Subcutaneous abdominal adipose tissue (tissue), 5 donors: Measurements from ENCODE around the gene CLDN1.
A peak's percentile ranks its signal among the peaks of the same experiment; 100 is the strongest.

Experiments
- H3K27ac ChIP-seq: one replicate; pipeline ENCODE4 v1.7.0; 2013; ENCODE audit warnings: low read depth, mild to moderate bottlenecking, inconsistent platforms, low read length, moderate library complexity
- H3K27me3 ChIP-seq, 5 donors: one replicate each; pipeline ENCODE4 v1.7.0; 2013; ENCODE audit warnings: low read length in 5 of 5, inconsistent platforms in 1 of 5; ENCODE audit not compliant: control insufficient read depth in 5 of 5, insufficient read depth in 4 of 5
- H3K36me3 ChIP-seq, 5 donors: one replicate each; pipeline ENCODE4 v1.7.0; 2013; ENCODE audit warnings: low read length in 5 of 5; ENCODE audit not compliant: control insufficient read depth in 5 of 5, insufficient read depth in 5 of 5
- H3K4me1 ChIP-seq, 5 donors: one replicate each; pipeline ENCODE4 v1.7.0; 2013; ENCODE audit warnings: low read length in 5 of 5, mild to moderate bottlenecking in 3 of 5, moderate library complexity in 1 of 5; ENCODE audit not compliant: control insufficient read depth in 5 of 5, insufficient read depth in 5 of 5
- H3K4me3 ChIP-seq, 5 donors: one replicate each; pipeline ENCODE4 v1.7.0; 2013; ENCODE audit warnings: low read length in 5 of 5, low read depth in 1 of 5
- H3K9ac ChIP-seq, 5 donors: one replicate each; pipeline ENCODE4 v1.7.0; 2013; ENCODE audit warnings: low read length in 5 of 5, mild to moderate bottlenecking in 4 of 5, moderate library complexity in 3 of 5
- H3K9me3 ChIP-seq, 5 donors: one replicate each; pipeline ENCODE4 v1.7.0; 2013; ENCODE audit warnings: low read length in 5 of 5; ENCODE audit not compliant: control insufficient read depth in 5 of 5
- donor health status: healthy.
- donor health status: healthy.
- donor health status: healthy.
- donor health status: healthy.
- donor health status: healthy.

The CLDN1 gene

DNA sequence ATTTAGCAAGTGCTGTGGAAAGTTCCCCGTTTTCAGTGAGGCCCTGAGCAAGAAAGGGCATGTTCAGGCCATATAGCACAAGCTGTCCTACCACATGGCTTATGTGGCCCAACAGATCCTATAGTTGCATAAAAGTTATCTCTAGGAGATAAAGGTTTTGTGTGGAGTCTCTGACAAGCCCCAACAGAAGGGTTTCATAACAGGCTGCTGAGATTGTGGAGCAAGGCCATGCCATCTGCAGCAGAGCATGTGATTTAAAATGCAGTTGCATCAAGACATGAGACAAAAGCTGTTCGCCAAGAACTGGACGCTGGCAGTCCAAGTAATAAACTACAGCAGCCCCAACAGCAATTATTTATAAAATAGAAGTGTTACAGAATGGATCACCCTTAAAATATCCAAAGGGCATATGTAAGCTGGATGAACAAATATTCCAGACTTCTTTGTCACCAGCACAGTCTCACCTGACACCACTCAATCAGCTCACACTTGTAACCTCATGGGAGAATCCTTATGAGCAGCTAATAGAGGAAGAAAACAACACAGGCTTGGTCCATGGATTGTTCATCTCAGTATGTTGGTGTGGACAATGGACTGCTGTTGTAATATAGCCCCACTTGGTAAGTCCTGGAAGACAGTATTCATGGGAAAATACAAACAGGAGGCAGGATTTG, 14.4 kb upstream of the CLDN1 start:
- Histone ChIP-seq H3K36me3 (no peaks in the 10 kb centered on the region), H3K9me3 (no peaks in the 10 kb centered on the region), H3K27ac (no peak overlapping the region), H3K27me3 (no peaks in the 10 kb centered on the region), H3K4me1 (peaks cover 0 to 4% (median 0%) of the 10 kb centered on the region in 5 donors), H3K9ac (no peak overlapping the region), H3K4me3 (no peak overlapping the region)

DNA sequence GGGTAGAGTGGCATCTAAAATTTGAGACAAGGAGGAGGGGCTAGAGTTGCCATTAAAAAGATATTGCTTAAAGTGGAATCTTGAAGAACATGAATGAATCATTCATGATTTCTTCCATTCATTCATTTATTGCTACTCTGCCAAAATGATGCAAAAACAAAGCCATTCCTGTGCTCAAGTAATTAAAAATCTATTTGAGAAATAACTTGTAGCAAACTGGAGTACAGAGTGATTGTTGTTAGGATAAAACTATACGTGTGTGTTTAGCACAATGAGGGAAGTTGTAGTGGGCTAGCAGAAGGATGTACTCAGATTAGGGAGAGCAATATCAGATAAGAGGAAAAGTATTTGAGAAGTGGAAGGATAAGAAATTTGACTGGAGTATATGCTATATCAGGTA, 11.7 kb upstream of the CLDN1 start:
- Histone ChIP-seq H3K4me1 (peaks cover 0 to 4% (median 0%) of the 10 kb centered on the region in 5 donors), H3K9me3 (no peaks in the 10 kb centered on the region), H3K27me3 (no peaks in the 10 kb centered on the region), H3K4me3 (no peak overlapping the region), H3K36me3 (no peaks in the 10 kb centered on the region), H3K9ac (no peak overlapping the region), H3K27ac (no peak overlapping the region)

DNA sequence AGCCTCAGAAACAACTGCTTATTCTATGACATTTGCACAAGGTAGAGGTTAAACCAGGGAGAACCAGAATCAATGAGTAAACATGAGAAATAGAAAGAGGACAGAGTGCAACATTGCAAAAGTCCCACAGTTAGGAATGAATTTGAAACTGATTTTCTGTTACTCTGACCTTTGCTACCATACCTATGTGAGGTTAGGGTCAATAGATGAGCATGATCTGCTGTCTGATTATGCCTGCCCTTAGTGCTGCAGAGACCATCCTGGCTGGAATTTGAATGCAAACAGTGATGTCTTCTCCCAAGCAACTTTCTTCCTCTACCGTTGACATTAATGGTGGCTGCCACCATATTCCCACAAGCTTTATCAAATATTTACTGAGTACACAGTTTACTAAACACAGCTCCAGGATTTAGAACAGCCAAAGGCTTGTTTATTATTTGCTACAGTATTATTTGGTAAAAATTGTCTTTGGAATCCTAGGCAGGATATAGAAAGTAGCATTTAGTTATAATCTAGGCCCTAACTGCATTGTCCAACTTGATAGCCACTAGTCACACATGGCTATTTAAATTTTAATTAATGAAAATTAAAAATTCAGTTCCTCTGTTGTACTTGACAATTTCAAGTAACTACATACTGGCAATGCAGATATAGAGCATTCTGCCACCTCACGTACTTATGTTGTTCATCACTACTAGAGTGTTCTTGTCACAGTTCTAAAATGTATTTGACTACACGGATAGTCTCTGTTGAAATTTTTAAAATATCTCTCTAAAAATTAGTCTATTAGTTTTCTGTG, 8.9 kb upstream of the CLDN1 start:
- Histone ChIP-seq H3K9me3 (no peaks in the 10 kb centered on the region), H3K4me1 (peaks cover 0 to 4% (median 0%) of the 10 kb centered on the region in 5 donors), H3K9ac (no peak overlapping the region), H3K4me3 (no peak overlapping the region), H3K27ac (no peak overlapping the region), H3K27me3 (no peaks in the 10 kb centered on the region), H3K36me3 (no peaks in the 10 kb centered on the region)

DNA sequence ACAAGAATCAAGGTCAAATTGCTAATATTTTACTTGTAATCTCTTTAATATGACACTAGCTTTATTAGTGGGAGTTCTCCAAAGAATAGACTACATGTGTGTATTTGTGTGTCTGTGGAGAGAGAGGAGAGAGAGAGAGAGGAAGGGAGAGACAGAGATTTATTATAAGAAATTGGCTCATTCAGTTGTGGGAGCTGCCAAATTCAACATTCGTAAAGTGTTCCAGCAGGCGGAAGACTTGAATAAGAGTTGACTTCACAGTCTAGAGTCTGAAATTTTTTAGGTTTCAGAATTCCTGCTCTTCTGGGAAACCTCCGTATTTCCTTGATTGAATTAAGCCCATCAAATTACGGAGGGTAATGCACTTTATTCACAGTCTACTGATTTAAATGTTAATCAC, 4.7 kb upstream of the CLDN1 start:
- Histone ChIP-seq H3K9ac (no peak overlapping the region), H3K27me3 (peaks cover 0 to 7% (median 5%) of the 10 kb centered on the region in 5 donors), H3K9me3 (no peaks in the 10 kb centered on the region), H3K4me3 (no peak overlapping the region), H3K27ac (no peak overlapping the region), H3K4me1 (peaks cover 0 to 12% (median 10%) of the 10 kb centered on the region in 5 donors), H3K36me3 (no peaks in the 10 kb centered on the region)

DNA sequence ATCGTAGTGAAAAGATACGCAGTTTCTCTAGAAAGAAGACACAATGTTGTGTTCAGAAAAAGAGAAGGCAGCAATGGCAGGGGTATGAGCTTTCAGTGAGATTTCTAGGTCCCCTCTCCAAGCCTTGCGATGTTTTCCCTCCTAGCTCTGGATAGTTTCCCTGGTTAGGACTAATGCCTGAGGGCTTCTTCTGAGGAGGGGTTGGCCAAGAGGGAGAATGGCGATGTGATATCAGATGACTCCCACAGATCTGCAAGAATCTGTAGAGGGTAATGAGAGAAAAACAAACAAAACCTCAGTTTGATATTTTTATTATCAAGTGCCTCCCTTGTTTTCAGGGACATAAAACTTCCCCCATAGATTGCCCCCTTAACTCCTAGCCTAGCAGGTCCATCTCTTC, 4.1 kb upstream of the CLDN1 start:
- H3K36me3 ChIP-seq, result no peaks in the 10 kb centered on the region
- H3K9me3 ChIP-seq, result no peaks in the 10 kb centered on the region
- H3K27ac ChIP-seq, result no peak overlapping the region
- no peak overlapping the region for H3K9ac ChIP-seq
- H3K4me3 ChIP-seq, result no peak overlapping the region
- H3K4me1 ChIP-seq, result peaks cover 0 to 16% (median 13%) of the 10 kb centered on the region in 5 donors
- H3K27me3 ChIP-seq, result peaks cover 0 to 11% (median 9%) of the 10 kb centered on the region in 5 donors

DNA sequence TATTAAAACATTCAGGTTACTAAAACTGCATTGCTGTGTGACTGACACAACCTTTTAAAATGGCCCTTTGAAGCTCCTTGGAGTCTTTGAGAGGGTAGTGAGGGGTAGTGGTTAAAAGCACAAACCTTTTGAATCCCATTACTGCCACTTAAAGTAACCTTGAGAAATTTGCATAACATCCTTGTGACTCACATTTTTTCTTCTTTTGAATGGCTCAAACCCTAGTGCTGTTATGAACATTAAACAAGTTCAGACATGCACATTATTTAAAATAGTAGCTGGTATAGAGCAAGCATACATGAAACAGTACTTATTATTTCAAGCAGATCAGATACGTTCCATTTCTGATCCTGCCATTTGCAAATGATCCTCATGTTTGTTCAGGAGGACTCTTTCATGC, 3.7 kb upstream of the CLDN1 start:
- Histone ChIP-seq H3K4me3 (no peak overlapping the region), H3K36me3 (no peaks in the 10 kb centered on the region), H3K9ac (no peak overlapping the region), H3K4me1 (peaks cover 0 to 16% (median 13%) of the 10 kb centered on the region in 5 donors), H3K9me3 (no peaks in the 10 kb centered on the region), H3K27ac (no peak overlapping the region), H3K27me3 (peaks cover 0 to 14% (median 9%) of the 10 kb centered on the region in 5 donors)

DNA sequence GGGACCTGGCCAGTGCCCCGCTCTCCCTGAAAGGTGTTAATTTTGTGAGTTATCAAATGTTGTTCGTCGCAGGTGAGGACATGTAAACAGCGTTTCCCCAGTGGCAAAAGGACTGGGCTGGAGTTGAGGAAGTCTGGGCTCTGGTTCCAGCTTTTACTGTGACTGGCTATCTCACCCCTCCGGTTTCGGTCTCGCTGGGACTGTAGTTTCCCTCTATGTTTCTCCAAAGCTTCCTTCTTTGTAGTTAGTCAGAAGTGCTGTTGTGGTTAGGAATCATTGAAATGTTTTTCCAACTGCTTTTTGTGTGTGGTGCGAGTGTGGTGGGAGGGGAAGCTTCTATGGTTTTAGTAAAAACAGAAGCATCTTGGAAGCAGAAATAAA, 990 bp upstream of the CLDN1 start:
- H3K36me3 ChIP-seq, result no peaks in the 10 kb centered on the region
- no peak overlapping the region for H3K27ac ChIP-seq
- peaks cover 0 to 16% (median 13%) of the 10 kb centered on the region in 5 donors for H3K4me1 ChIP-seq
- H3K9ac ChIP-seq, result no peak overlapping the region
- no peaks in the 10 kb centered on the region for H3K9me3 ChIP-seq
- H3K27me3 ChIP-seq, result peaks cover 0 to 14% (median 9%) of the 10 kb centered on the region in 5 donors
- H3K4me3 ChIP-seq, result peak overlapping the region in 2 of 5 donors; percentile 17 to 52

DNA sequence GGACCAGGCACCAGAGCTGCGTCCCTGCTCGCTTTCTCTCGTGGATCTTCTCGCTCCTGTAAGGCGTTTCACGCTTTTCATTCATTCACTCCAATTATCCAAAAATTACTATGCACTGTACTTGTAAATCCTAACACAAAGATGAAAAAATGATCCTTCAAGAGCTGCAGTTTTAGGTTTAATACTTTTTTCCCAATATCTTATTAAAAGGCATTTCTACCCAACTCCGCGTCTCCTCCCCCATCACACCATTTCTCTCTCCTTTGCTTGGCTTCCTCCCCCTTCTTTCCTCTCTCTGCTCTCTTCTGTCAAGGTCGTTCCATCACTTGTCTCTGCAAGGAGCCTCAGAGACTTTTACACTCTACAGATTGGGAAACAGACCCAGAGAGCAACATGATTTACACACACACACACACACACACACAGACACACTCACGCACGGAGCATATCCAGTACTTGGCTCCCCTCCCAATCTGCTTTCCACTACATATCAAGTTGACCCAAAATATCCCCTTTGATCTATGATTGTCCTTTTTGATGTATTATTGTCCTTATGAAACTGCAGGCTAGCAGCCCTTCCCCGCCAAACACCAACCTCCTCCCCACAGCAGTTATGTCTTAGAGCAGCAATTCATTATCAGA, 479 bp upstream of the CLDN1 start:
- no peaks in the 10 kb centered on the region for H3K9me3 ChIP-seq
- H3K27me3 ChIP-seq, result peaks cover 0 to 14% (median 9%) of the 10 kb centered on the region in 5 donors
- H3K4me1 ChIP-seq, result peaks cover 0 to 16% (median 13%) of the 10 kb centered on the region in 5 donors
- no peaks in the 10 kb centered on the region for H3K36me3 ChIP-seq
- no peak overlapping the region for H3K9ac ChIP-seq
- no peak overlapping the region for H3K27ac ChIP-seq
- H3K4me3 ChIP-seq, result peak overlapping the region; percentile 9 to 67 (median 33)

DNA sequence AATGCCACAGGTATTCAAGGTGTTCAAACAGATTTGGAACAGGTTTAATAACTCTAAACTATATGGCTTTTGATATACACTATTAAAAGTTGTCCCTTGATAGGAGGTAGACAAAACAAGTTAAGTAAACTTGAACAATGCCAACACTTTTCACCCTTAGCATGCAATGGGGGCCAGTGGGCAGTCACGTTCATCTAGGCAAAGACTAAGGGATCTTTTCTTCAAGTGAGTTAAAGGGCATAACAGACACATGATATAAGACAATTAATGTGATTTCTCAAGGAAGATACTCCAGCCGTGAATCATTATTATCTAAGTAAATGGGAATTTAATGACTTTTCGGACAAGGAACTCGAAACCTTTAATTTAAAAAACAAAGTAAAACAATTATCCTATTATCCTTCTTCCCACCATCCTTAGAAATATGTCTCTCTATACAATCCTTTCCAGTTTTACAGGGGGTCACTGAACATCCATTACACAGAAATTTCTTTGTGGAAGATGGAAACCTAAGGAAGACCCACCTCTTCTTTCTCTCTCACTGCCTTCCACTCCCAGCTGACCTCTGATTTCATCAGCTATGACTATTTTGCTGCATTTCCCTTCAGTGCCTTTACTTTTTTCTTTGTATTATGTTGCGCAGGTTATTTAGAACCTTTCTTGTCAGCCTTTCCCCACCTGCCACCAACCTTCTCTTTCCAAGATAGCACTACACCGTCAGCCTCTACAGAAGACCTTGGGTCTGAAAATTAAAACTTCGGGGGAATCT, 1.5 kb downstream of the CLDN1 start:
- H3K9ac ChIP-seq, result no peak overlapping the region
- H3K36me3 ChIP-seq, result no peaks in the 10 kb centered on the region
- H3K27me3 ChIP-seq, result peaks cover 0 to 14% (median 9%) of the 10 kb centered on the region in 5 donors
- H3K9me3 ChIP-seq, result no peaks in the 10 kb centered on the region
- no peak overlapping the region for H3K27ac ChIP-seq
- no peak overlapping the region for H3K4me3 ChIP-seq
- H3K4me1 ChIP-seq, result peaks cover 0 to 16% (median 12%) of the 10 kb centered on the region in 5 donors
